HG03354 (cell line): ENCODE results near the gene ADGRD1.
A peak's percentile ranks its signal among the peaks of the same experiment; 100 is the strongest.
"Not testable (repeated sequence)": the region's sequence is repeated elsewhere in the genome, so short reads cannot be mapped to it uniquely, and the experiment has no call there.

Experiments used
- ATAC-seq: cut with Tn5 transposase; IDR thresholded peaks from one replicate; pipeline ENCODE4 v1.9.1; 2021; ENCODE audit warnings: mild to moderate bottlenecking; ENCODE audit not compliant: unreplicated experiment, poor library complexity, severe bottlenecking

The ADGRD1 gene

GRCh38 chr12:131123817-131124216 lies 170.1 kb downstream of the ADGRD1 start:
- ATAC-seq, result no peak

GRCh38 chr12:131124487-131125280 lies 171.0 kb downstream of the ADGRD1 start:
- ATAC-seq, result no peak

GRCh38 chr12:131126662-131127173 lies 173.0 kb downstream of the ADGRD1 start:
- ATAC-seq, result no peak

- ATAC-seq, result no peak
Measured at GRCh38 chr12:131128556-131128955, 174.8 kb downstream of the ADGRD1 start.

GRCh38 chr12:131128966-131129619 lies 175.4 kb downstream of the ADGRD1 start:
- not testable (repeated sequence) for ATAC-seq

- ATAC-seq, result no peak
Measured at GRCh38 chr12:131129839-131130238, 176.1 kb downstream of the ADGRD1 start.

GRCh38 chr12:131130311-131130911 lies 176.7 kb downstream of the ADGRD1 start:
- no peak for ATAC-seq

GRCh38 chr12:131131077-131131807 lies 177.5 kb downstream of the ADGRD1 start:
- no peak for ATAC-seq

GRCh38 chr12:131131808-131132117 lies 178.1 kb downstream of the ADGRD1 start:
- no peak for ATAC-seq

GRCh38 chr12:131132118-131132892 lies 178.6 kb downstream of the ADGRD1 start:
- ATAC-seq, result peak; percentile 78

- no peak for ATAC-seq
Measured at GRCh38 chr12:131133015-131133905, 179.6 kb downstream of the ADGRD1 start.

GRCh38 chr12:131133994-131134393 lies 180.3 kb downstream of the ADGRD1 start:
- no peak for ATAC-seq

- no peak for ATAC-seq
Measured at GRCh38 chr12:131134523-131135310, 181.0 kb downstream of the ADGRD1 start.

GRCh38 chr12:131135311-131135785 lies 181.6 kb downstream of the ADGRD1 start:
- no peak for ATAC-seq

GRCh38 chr12:131135786-131136538 lies 182.3 kb downstream of the ADGRD1 start:
- no peak for ATAC-seq

GRCh38 chr12:131136539-131136872 lies 182.8 kb downstream of the ADGRD1 start:
- no peak for ATAC-seq
